Measurements from ENCODE around the gene FBXL7.

Gene FBXL7

GRCh38 chr5:15502208-15502607 lies 2.2 kb downstream of the FBXL7 start:
- DNase-seq (ENCODE audit: low spot score), result no peak

GRCh38 chr5:15506146-15506545 lies 6.2 kb downstream of the FBXL7 start:
- DNase-seq (ENCODE audit: low spot score), result no peak

- DNase-seq (ENCODE audit: low spot score), result no peak
Measured at GRCh38 chr5:15506897-15507296, 6.9 kb downstream of the FBXL7 start.

GRCh38 chr5:15510092-15510491 lies 10.1 kb downstream of the FBXL7 start:
- no peak for DNase-seq (ENCODE audit: low spot score)

- no peak for DNase-seq (ENCODE audit: low spot score)
Measured at GRCh38 chr5:15510831-15511230, 10.9 kb downstream of the FBXL7 start.

GRCh38 chr5:15513431-15513830 lies 13.5 kb downstream of the FBXL7 start:
- no peak for DNase-seq (ENCODE audit: low spot score)

- no peak for DNase-seq (ENCODE audit: low spot score)
Measured at GRCh38 chr5:15513911-15514310, 13.9 kb downstream of the FBXL7 start.

GRCh38 chr5:15515229-15515628 lies 15.2 kb downstream of the FBXL7 start:
- DNase-seq (ENCODE audit: low spot score), result no peak

- DNase-seq (ENCODE audit: low spot score), result no peak
Measured at GRCh38 chr5:15516486-15516885, 16.5 kb downstream of the FBXL7 start.

GRCh38 chr5:15518786-15519185 lies 18.8 kb downstream of the FBXL7 start:
- DNase-seq (ENCODE audit: low spot score), result no peak

- DNase-seq (ENCODE audit: low spot score), result no peak
Measured at GRCh38 chr5:15520856-15521255, 20.9 kb downstream of the FBXL7 start.

GRCh38 chr5:15521381-15522186 lies 21.6 kb downstream of the FBXL7 start:
- no peak for DNase-seq (ENCODE audit: low spot score)

- no peak for DNase-seq (ENCODE audit: low spot score)
Measured at GRCh38 chr5:15522187-15522520, 22.2 kb downstream of the FBXL7 start.

- DNase-seq (ENCODE audit: low spot score), result no peak
Measured at GRCh38 chr5:15524712-15525111, 24.7 kb downstream of the FBXL7 start.

- DNase-seq (ENCODE audit: low spot score), result no peak
Measured at GRCh38 chr5:15525703-15526275, 25.8 kb downstream of the FBXL7 start.

- no peak for DNase-seq (ENCODE audit: low spot score)
Measured at GRCh38 chr5:15526413-15526812, 26.4 kb downstream of the FBXL7 start.

- DNase-seq (ENCODE audit: low spot score), result no peak
Measured at GRCh38 chr5:15528476-15528875, 28.5 kb downstream of the FBXL7 start.

- no peak for DNase-seq (ENCODE audit: low spot score)
Measured at GRCh38 chr5:15529013-15529412, 29.0 kb downstream of the FBXL7 start.

GRCh38 chr5:15529821-15530220 lies 29.8 kb downstream of the FBXL7 start:
- DNase-seq (ENCODE audit: low spot score), result no peak

GRCh38 chr5:15533129-15533893 lies 33.3 kb downstream of the FBXL7 start:
- no peak for DNase-seq (ENCODE audit: low spot score)

- no peak for DNase-seq (ENCODE audit: low spot score)
Measured at GRCh38 chr5:15535938-15536337, 36.0 kb downstream of the FBXL7 start.

GRCh38 chr5:15538516-15538915 lies 38.5 kb downstream of the FBXL7 start:
- no peak for DNase-seq (ENCODE audit: low spot score)

GRCh38 chr5:15539951-15540350 lies 40.0 kb downstream of the FBXL7 start:
- DNase-seq (ENCODE audit: low spot score), result no peak

Measured in ecto neural progenitor cell (in vitro differentiated cells).